CD4-positive, alpha-beta T cell treated with Interleukin-12 subunit alpha and Interleukin-12 subunit beta, for 1 hour (primary cell): Measurements from ENCODE around the gene C19orf47.
A peak's percentile ranks its signal among the peaks of the same experiment; 100 is the strongest.

Source experiments
- DNase-seq: peaks from one replicate; pipeline ENCODE4 v3.0.0-alpha.2; 2020

Gene C19orf47

GRCh38 chr19:40313229-40313983, 34.8 kb downstream of the C19orf47 start:
- DNase-seq = no peak

- no peak for DNase-seq
Observed at GRCh38 chr19:40312533-40312932, 35.7 kb downstream of the C19orf47 start.

GRCh38 chr19:40309666-40310065, 38.5 kb downstream of the C19orf47 start:
- no peak for DNase-seq

- DNase-seq = peak; percentile 75
Observed at GRCh38 chr19:40305403-40305802, 42.8 kb downstream of the C19orf47 start.

GRCh38 chr19:40304306-40304705, 43.9 kb downstream of the C19orf47 start:
- no peak for DNase-seq

GRCh38 chr19:40303765-40304164, 44.4 kb downstream of the C19orf47 start:
- DNase-seq = no peak

- DNase-seq = no peak
Observed at GRCh38 chr19:40302224-40303011, 45.8 kb downstream of the C19orf47 start.

GRCh38 chr19:40300668-40301067, 47.5 kb downstream of the C19orf47 start:
- DNase-seq = no peak

GRCh38 chr19:40298026-40298425, 50.2 kb downstream of the C19orf47 start:
- no peak for DNase-seq

GRCh38 chr19:40294560-40294959, 53.6 kb downstream of the C19orf47 start:
- no peak for DNase-seq

GRCh38 chr19:40286971-40287421, 61.2 kb downstream of the C19orf47 start:
- DNase-seq = no peak

GRCh38 chr19:40286235-40286970, 61.8 kb downstream of the C19orf47 start:
- DNase-seq = no peak

GRCh38 chr19:40285353-40286234, 62.6 kb downstream of the C19orf47 start:
- DNase-seq = peak; percentile 100

GRCh38 chr19:40284501-40285352, 63.5 kb downstream of the C19orf47 start, which contains the start of gene AKT2:
TSS of gene AKT2 (minus strand) at chr19:40285345. CDS start at chr19:40265267, 20,078 bp downstream.
- DNase-seq = peak; percentile 79

- DNase-seq = no peak
Observed at GRCh38 chr19:40284251-40284500, 64.0 kb downstream of the C19orf47 start.

GRCh38 chr19:40283414-40284250, 64.6 kb downstream of the C19orf47 start:
- DNase-seq = no peak

GRCh38 chr19:40282920-40283319, 65.3 kb downstream of the C19orf47 start:
- DNase-seq = no peak

GRCh38 chr19:40282209-40282580, 66.0 kb downstream of the C19orf47 start:
- no peak for DNase-seq

- no peak for DNase-seq
Observed at GRCh38 chr19:40281381-40282208, 66.6 kb downstream of the C19orf47 start.
